Prostate gland (tissue), 2 donors: Measurements from ENCODE around the gene TBC1D3B. TPM values are rescaled to one million over a fixed set of nuclear protein-coding genes. Genes with fewer than 3 reads are reported as not detected.
"Not testable (repeated sequence)": the region's sequence is repeated elsewhere in the genome, so short reads cannot be mapped to it uniquely, and the experiment has no call there.

Experiments used
- DNase-seq: peaks from one replicate; pipeline ENCODE4 v3.0.0-alpha.2; 2019; ENCODE audit warnings: low spot score
- H3K27ac ChIP-seq, 2 donors: fragments of 200-600 bp; sonication (generic); 2 replicates each; pipeline ENCODE4 v1.5.1; 2017 to 2019
- H3K27me3 ChIP-seq: fragments of 200-600 bp; sonication (generic); replicated peaks from 2 replicates; pipeline ENCODE4 v1.5.1; 2019; ENCODE audit not compliant: insufficient read depth
- H3K36me3 ChIP-seq, 2 donors: fragments of 200-600 bp; sonication (generic); 1 replicate in 1 of 2; 2 replicates in 1 of 2; pipeline versions ENCODE4 v1.5.1 to v1.8.1; 2017 to 2019
- H3K4me1 ChIP-seq: fragments of 200-600 bp; sonication (generic); replicated peaks from 2 replicates; pipeline ENCODE4 v1.5.1; 2019
- H3K4me3 ChIP-seq, 2 donors: fragments of 200-600 bp; sonication (generic); 2 replicates each; pipeline ENCODE4 v1.5.1; 2017 to 2019
- H3K9me3 ChIP-seq: fragments of 200-600 bp; sonication (generic); 2 replicates; pipeline ENCODE4 v1.5.1; 2017
- CTCF ChIP-seq, 4 experiments: fragments of 200-600 bp in 2 of 4; fragments of 450-650 bp in 2 of 4; sonication (generic) in 2 of 4; IDR thresholded peaks; 1 replicate in 3 of 4; 2 replicates in 1 of 4; pipeline ENCODE4 v1.5.1; 2016 to 2019; ENCODE audit warnings: antibody characterized with exemption in 4 of 4, mild to moderate bottlenecking in 2 of 4, moderate library complexity in 2 of 4
- POLR2A ChIP-seq: fragments of 450-650 bp; IDR thresholded peaks from one replicate; pipeline ENCODE4 v1.6.1; 2016; ENCODE audit warnings: antibody characterized with exemption, mild to moderate bottlenecking
- POLR2AphosphoS5 ChIP-seq: sonication (generic); formaldehyde crosslinking; IDR thresholded peaks from one replicate; pipeline ENCODE4 v1.6.1; 2017; ENCODE audit warnings: antibody characterized with exemption
- WGBS: methylation state at CpG from one replicate; pipeline ENCODE4 v1.1.5; 2018; 5-methylcytosine and 5-hydroxymethylcytosine counted together
- intact Hi-C: fragments of 100-400 bp; cut with DNase I; formaldehyde crosslinking; loops from one replicate; pipeline ENCODE4 v1.14.2; 2022
- total RNA-seq, 2 donors: library from RNA; depleted of rRNA; stranded (reverse); fragments of >200 nt; gene quantifications; one replicate each; pipeline ENCODE4 v1.1.0, GENCODE V29; 2016

TBC1D3B gene
- total RNA-seq, 2 donors from 2014 or later = 0.96 to 3.9 TPM

- no peak overlapping the region for H3K4me3 ChIP-seq
- H3K27me3 ChIP-seq = no peaks in the 10 kb centered on the region
- H3K4me1 ChIP-seq = no peaks in the 10 kb centered on the region
- WGBS = 61% methylated on average over 3 of the region's 3 CpGs
- intact Hi-C loops = no loop called here
- H3K9me3 ChIP-seq = no peaks in the 10 kb centered on the region
- DNase-seq = no peak
- no peaks in the 10 kb centered on the region for H3K36me3 ChIP-seq
- H3K27ac ChIP-seq = no peak overlapping the region
- TF ChIP-seq POLR2AphosphoS5 (no peak), POLR2A (no peak), CTCF (IDR thresholded peaks at IDR 0.05) (no peak)
Measured at GRCh38 chr17:36213695-36214094, 37.3 kb upstream of the TBC1D3B start.

GRCh38 chr17:36212966-36213365 is 36.5 kb upstream of the TBC1D3B start:
- intact Hi-C loops = no loop called here
- H3K27me3 ChIP-seq = no peaks in the 10 kb centered on the region
- H3K4me1 ChIP-seq = no peaks in the 10 kb centered on the region
- no peak overlapping the region for H3K4me3 ChIP-seq
- no peak overlapping the region for H3K27ac ChIP-seq
- TF ChIP-seq POLR2AphosphoS5 = no peak
- no peak for TF ChIP-seq CTCF (IDR thresholded peaks at IDR 0.05)
- TF ChIP-seq POLR2A = no peak
- no peaks in the 10 kb centered on the region for H3K9me3 ChIP-seq
- DNase-seq = no peak
- H3K36me3 ChIP-seq = no peaks in the 10 kb centered on the region
- WGBS = 74% methylated on average over 3 of the region's 3 CpGs

- Histone ChIP-seq H3K4me1 (no peaks in the 10 kb centered on the region), H3K9me3 (no peaks in the 10 kb centered on the region), H3K36me3 (no peaks in the 10 kb centered on the region), H3K27me3 (no peaks in the 10 kb centered on the region), H3K4me3 (no peak overlapping the region), H3K27ac (no peak overlapping the region)
- 72% methylated on average over 4 of the region's 4 CpGs for WGBS
- DNase-seq = no peak
- TF ChIP-seq POLR2AphosphoS5 (no peak), POLR2A (no peak)
- intact Hi-C loops = no loop called here
Measured at GRCh38 chr17:36212272-36212605, 35.8 kb upstream of the TBC1D3B start.

- H3K4me1 ChIP-seq, H3K9me3 ChIP-seq, H3K27me3 ChIP-seq, H3K27ac ChIP-seq, intact Hi-C loops, DNase-seq, H3K4me3 ChIP-seq, H3K36me3 ChIP-seq: not testable (repeated sequence)
- WGBS = 63% methylated on average over 10 of the region's 10 CpGs
Measured at GRCh38 chr17:36211484-36212271, 35.2 kb upstream of the TBC1D3B start.

GRCh38 chr17:36210439-36211211 is 34.2 kb upstream of the TBC1D3B start, which contains the start of gene CCL4L2:
Gene CCL4L2 (plus strand): TSS chr17:36211063.
- H3K27ac ChIP-seq, H3K36me3 ChIP-seq, H3K9me3 ChIP-seq, H3K27me3 ChIP-seq, H3K4me1 ChIP-seq, H3K4me3 ChIP-seq, intact Hi-C loops, DNase-seq: not testable (repeated sequence)
- WGBS = 91% methylated on average over 7 of the region's 7 CpGs

- DNase-seq = no peak
Measured at GRCh38 chr17:36209575-36209974, 33.1 kb upstream of the TBC1D3B start.

GRCh38 chr17:36207383-36207782 is 30.9 kb upstream of the TBC1D3B start:
- 78% methylated on average over 6 of the region's 6 CpGs for WGBS
- H3K36me3 ChIP-seq, DNase-seq, H3K4me1 ChIP-seq, H3K9me3 ChIP-seq, intact Hi-C loops, H3K27me3 ChIP-seq, H3K4me3 ChIP-seq, H3K27ac ChIP-seq: not testable (repeated sequence)

More at GRCh38 chr17:36209575-36209974, 33.1 kb upstream of the TBC1D3B start:
- no peaks in the 10 kb centered on the region for H3K36me3 ChIP-seq
- no peak for TF ChIP-seq POLR2A
- TF ChIP-seq POLR2AphosphoS5 = no peak
- TF ChIP-seq CTCF (IDR thresholded peaks at IDR 0.05) = no peak
- no peak overlapping the region for H3K4me3 ChIP-seq
- intact Hi-C loops = no loop called here
- no peaks in the 10 kb centered on the region for H3K27me3 ChIP-seq
- no peaks in the 10 kb centered on the region for H3K4me1 ChIP-seq
- H3K9me3 ChIP-seq = no peaks in the 10 kb centered on the region
- no peak overlapping the region for H3K27ac ChIP-seq

GRCh38 chr17:36206486-36206821 is 30.0 kb upstream of the TBC1D3B start:
- DNase-seq, H3K9me3 ChIP-seq, intact Hi-C loops, H3K4me3 ChIP-seq, H3K4me1 ChIP-seq, H3K36me3 ChIP-seq, H3K27ac ChIP-seq, H3K27me3 ChIP-seq: not testable (repeated sequence)
- WGBS = 48% methylated on average over 1 of the region's 1 CpG
